Caki2 (cell line): ENCODE results near the gene JRKL. TPM values are rescaled to one million over a fixed set of nuclear protein-coding genes. Genes with fewer than 3 reads are reported as not detected.

Source experiments
- DNase-seq: peaks from one replicate; pipeline ENCODE4 v3.0.0-alpha.2; 2015; ENCODE audit warnings: low read depth
- in situ Hi-C: cut with HindIII; loops from 2 replicates; pipeline ENCODE4 v1.10.0; 2016; ENCODE audit warnings: low sequenced_read_pairs, low pct_unique_long_range_greater_than_20kb, mixed read lengths
- total RNA-seq: library from RNA; depleted of rRNA; stranded (reverse); fragments of >200 nt; shearing (Covaris generic); gene quantifications from 2 replicates; pipeline ENCODE4 v1.2.3, GENCODE V29; 2014; ENCODE audit warnings: low replicate concordance; rRNA removed

The JRKL gene
- 0.17 and 1.3 TPM in 2 replicates for total RNA-seq

DNA sequence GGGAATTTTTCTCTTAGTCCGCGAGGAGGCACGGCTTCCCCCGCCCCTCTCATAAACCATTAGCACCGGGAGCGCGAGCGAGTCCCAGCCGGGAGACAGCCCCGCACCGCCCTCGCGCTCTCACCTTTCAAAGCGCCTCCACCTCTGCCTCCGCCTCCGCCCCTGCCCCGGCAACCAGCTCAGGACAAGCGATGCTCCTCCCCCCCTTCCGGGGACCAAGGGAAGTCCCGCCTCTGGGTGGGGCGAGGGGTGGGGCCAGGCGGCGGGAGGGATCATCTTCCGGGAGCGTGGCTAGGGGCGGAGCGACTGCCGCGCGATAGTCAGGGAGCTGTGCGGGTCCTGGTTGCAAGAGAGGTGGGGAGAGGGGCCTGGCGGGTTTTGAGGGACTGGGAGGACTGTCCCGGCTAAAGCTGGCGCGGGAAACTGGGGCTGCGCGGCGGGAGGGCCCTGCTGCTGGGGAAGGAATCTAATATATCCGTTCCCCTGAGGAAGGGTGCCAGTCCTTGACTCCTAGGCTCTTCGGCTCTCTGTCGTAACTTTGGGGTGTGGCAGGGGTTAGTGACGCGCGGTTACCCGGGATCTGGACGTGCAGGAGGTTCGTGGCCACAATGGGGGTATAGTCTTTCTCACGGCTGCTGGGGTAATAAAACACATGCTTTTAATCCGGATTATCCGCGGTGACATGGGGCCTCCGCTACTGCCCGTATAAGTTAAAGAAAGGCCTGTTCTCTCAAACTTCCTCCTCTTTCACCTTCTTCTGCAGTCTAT lies at the start of gene JRKL, which contains the start of gene CCDC82:
TSS of gene JRKL (plus strand) at position 294 of the 768 bp plus-strand sequence. CDS start 637 bp downstream, outside the sequence.
TSS of gene CCDC82 (minus strand) at position 193 of the 768 bp plus-strand sequence. CDS start 5,165 bp downstream, outside the sequence.
- peak; percentile 96 for DNase-seq
- in situ Hi-C loops: no loop called here

- no peak for DNase-seq
- in situ Hi-C loops: no loop called here
Observed at GRCh38 chr11:96340555-96340885, 49.3 kb upstream of the JRKL start.

- in situ Hi-C loops: no loop called here
- peak; percentile 46 for DNase-seq
Observed at GRCh38 chr11:96341211-96342013, 48.4 kb upstream of the JRKL start.

- in situ Hi-C loops: no loop called here
- DNase-seq: no peak
Observed at GRCh38 chr11:96342014-96342960, 47.5 kb upstream of the JRKL start.

- in situ Hi-C loops: no loop called here
- DNase-seq: peak; percentile 82
Observed at GRCh38 chr11:96342961-96343711, 46.7 kb upstream of the JRKL start, which contains the start of gene MAML2. MAML2 (minus strand) TSS chr11:96343195; CDS start chr11:96341895, 1,300 bp downstream.

DNA sequence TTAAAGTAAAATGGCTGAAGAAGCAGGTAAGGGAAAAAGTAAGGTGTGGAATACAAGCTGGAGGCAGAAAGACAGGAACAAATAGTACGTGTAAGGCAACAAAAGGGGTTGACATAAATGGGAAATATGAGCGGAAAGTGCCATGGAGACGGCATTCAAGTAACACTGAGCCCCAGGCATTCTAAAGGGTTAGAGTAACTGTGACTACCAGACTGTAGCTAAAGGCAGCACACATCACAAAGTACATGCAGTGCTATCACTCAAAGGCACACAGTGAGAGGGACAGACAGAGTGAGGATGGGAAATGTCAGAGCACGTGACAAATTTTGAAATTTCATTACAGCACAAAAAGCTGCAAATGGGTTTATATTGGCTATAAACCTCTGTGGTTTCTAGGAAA lies 33.0 kb upstream of the JRKL start:
- no peak for DNase-seq
- in situ Hi-C loops: no loop called here

GRCh38 chr11:96357794-96358193 lies 32.0 kb upstream of the JRKL start:
- in situ Hi-C loops: no loop called here

GRCh38 chr11:96358321-96358720 lies 31.5 kb upstream of the JRKL start:
- DNase-seq: no peak
- in situ Hi-C loops: no loop called here

More at GRCh38 chr11:96357794-96358193, 32.0 kb upstream of the JRKL start:
- DNase-seq: no peak

DNA sequence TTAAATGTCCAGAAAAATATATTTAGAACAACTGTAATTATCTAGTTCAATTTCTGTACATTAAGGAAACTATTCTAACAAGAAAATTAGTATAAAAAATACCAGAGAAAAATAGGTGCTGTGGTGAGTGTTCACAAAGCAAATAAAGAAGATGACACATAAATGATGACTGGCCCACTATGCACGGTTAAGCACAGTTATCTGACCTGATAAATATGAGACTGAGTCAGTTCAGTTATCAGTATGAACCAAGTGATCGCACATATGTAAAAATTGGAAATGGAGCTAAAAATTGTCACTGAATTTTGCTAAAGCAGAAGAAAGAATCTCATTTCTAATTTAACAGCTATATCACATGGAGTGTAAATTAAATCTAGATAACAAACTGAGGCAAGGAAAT lies 28.0 kb upstream of the JRKL start:
- in situ Hi-C loops: no loop called here

GRCh38 chr11:96365493-96365892 lies 24.3 kb upstream of the JRKL start:
- in situ Hi-C loops: no loop called here
- no peak for DNase-seq

More for the DNA sequence above, 28.0 kb upstream of the JRKL start:
- no peak for DNase-seq

GRCh38 chr11:96366024-96366423 lies 23.8 kb upstream of the JRKL start:
- DNase-seq: no peak

GRCh38 chr11:96367342-96367741 lies 22.5 kb upstream of the JRKL start:
- in situ Hi-C loops: no loop called here
- no peak for DNase-seq

More at GRCh38 chr11:96366024-96366423, 23.8 kb upstream of the JRKL start:
- in situ Hi-C loops: no loop called here

DNA sequence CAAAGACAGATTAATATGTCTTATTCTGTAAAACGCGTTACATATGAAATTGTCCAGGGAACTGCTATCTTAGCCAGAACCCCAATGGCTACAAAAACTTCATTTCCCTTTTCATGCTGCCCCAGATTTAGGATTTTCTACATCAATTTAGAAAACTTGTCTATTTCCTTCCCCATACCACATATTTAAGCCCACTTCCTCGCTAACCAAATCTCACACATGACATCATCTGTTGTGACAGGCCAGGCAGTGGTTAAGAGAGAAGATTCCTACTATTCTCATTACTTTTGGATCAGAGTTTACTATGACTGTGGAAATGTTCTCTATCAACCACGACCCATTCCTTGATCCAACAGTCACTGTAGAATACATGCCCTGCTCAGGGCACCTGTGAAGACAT lies 16.0 kb upstream of the JRKL start:
- in situ Hi-C loops: no loop called here
- no peak for DNase-seq

GRCh38 chr11:96376796-96377195 lies 13.0 kb upstream of the JRKL start:
- DNase-seq: no peak
- in situ Hi-C loops: no loop called here

DNA sequence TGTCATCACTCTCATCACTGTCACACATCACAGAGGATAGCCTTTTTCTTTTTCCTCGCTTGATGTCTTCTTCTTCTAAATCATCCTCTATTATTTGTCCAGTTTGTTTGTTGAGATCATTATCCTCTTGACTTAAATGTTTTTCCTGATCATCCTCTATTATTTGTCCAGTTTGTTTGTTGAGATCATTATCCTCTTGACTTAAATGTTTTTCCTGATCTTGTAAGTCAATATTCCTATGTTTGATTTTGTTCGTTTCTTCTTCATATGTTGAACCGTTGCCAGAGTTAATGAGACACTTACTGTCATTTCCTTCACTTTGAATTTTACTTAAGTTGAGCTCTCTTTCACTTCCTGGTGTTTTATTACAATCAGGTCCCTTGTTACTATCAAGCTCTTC lies 5.7 kb upstream of the JRKL start:
- in situ Hi-C loops: no loop called here
- no peak for DNase-seq

GRCh38 chr11:96385187-96385586 lies 4.6 kb upstream of the JRKL start:
- in situ Hi-C loops: no loop called here
- no peak for DNase-seq

DNA sequence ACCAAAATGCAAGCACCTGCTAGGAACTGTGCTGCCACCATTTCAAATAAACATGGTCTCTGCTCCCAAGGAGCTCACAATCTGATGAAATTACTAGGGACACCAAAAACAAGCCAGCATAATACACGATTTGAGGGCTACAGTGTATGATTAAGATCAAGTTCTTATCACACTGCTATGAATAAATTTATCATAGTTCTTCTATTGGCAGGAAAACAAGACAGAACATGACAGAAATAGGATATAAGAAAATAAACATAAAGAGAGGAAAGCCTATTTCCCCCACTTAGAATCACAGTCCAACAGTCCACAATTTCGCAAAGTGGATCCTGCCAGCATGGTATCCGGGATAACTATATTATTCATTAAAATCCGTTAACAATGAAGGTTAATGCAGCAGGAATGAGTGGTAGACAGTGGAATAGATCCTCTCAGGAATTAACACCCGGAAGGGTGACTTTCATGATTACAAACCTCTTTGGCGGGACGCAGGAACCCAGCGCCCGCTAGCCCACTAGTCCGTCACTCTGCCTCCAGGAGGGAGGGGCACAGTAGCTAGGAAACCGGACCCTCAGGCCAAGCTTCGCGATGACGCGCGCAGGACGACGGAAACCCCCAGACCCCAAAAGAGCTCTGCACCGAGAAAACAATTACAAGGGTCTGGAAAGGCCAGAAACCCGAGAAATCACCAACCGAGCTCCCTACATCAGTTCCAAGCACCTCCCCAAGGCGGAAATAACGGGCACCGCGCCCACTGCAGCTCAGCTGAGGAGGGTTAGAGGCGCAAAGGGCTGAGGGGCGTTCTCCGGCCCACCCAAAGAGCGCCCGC lies 708 bp upstream of the JRKL start:
- in situ Hi-C loops: no loop called here
- DNase-seq: no peak
